HPDE6-E6E7 (cell line): Measurements from ENCODE around the gene LOXL3.

Experiments used
- DNase-seq: peaks from one replicate; pipeline ENCODE4 v3.0.0; 2011; ENCODE audit warnings: missing footprints; ENCODE audit errors: extremely low spot score

The LOXL3 gene

GRCh38 chr2:74553892-74554819, at the start of gene LOXL3, which contains the start of gene DOK1:
TSS of gene LOXL3 (minus strand) at chr2:74553942. CDS start at chr2:74552634, 1,308 bp downstream.
TSS of gene DOK1 (plus strand) at chr2:74554720. CDS start at chr2:74554755, 35 bp downstream.
- DNase-seq, result no peak

GRCh38 chr2:74602586-74603281, 49.0 kb upstream of the LOXL3 start:
- peak; percentile 21 for DNase-seq

- DNase-seq, result no peak
These were observed 45.9 kb upstream of the LOXL3 start for GRCh38 chr2:74599676-74600075.

GRCh38 chr2:74597410-74597809, 43.7 kb upstream of the LOXL3 start:
- no peak for DNase-seq

GRCh38 chr2:74596584-74596983, 42.8 kb upstream of the LOXL3 start:
- no peak for DNase-seq

- DNase-seq, result no peak
These were observed 40.4 kb upstream of the LOXL3 start for GRCh38 chr2:74593826-74594772.

- DNase-seq, result no peak
These were observed 34.9 kb upstream of the LOXL3 start for GRCh38 chr2:74588664-74589063.

- DNase-seq, result peak; percentile 64
These were observed 34.0 kb upstream of the LOXL3 start for GRCh38 chr2:74587664-74588277.

GRCh38 chr2:74585406-74586185, 31.9 kb upstream of the LOXL3 start:
- no peak for DNase-seq

GRCh38 chr2:74584088-74584645, 30.4 kb upstream of the LOXL3 start:
- no peak for DNase-seq

- no peak for DNase-seq
These were observed 29.8 kb upstream of the LOXL3 start for GRCh38 chr2:74583504-74583903.

GRCh38 chr2:74582184-74582583, 28.4 kb upstream of the LOXL3 start:
- DNase-seq, result no peak

- DNase-seq, result no peak
These were observed 27.7 kb upstream of the LOXL3 start for GRCh38 chr2:74581463-74581862.

GRCh38 chr2:74578408-74578807, 24.7 kb upstream of the LOXL3 start:
- DNase-seq, result no peak

- DNase-seq, result no peak
These were observed 23.7 kb upstream of the LOXL3 start for GRCh38 chr2:74577448-74577847.

GRCh38 chr2:74576863-74577229, 23.1 kb upstream of the LOXL3 start:
- no peak for DNase-seq

GRCh38 chr2:74576211-74576862, 22.6 kb upstream of the LOXL3 start:
- DNase-seq, result no peak

- DNase-seq, result no peak
These were observed 21.6 kb upstream of the LOXL3 start for GRCh38 chr2:74575320-74575719.

GRCh38 chr2:74573747-74574562, 20.2 kb upstream of the LOXL3 start:
- peak; percentile 70 for DNase-seq
